AG09309 (cell line): Measurements from ENCODE around the gene PRKN.

Experiments
- DNase-seq: peaks from one replicate; pipeline ENCODE4 v3.0.0-alpha.2; 2010; ENCODE audit warnings: low read depth
- H3K4me3 ChIP-seq: 2 replicates; pipeline ENCODE4 v1.5.1; 2011; ENCODE audit warnings: mild to moderate bottlenecking, low read depth, low read length, moderate library complexity; ENCODE audit not compliant: control insufficient read depth
- TF ChIP-seq, protein P1 (sequence below): IDR thresholded peaks from 2 replicates; pipeline ENCODE4 v1.5.1; 2011; ENCODE audit warnings: mild to moderate bottlenecking, low read depth, low read length, inconsistent platforms; ENCODE audit not compliant: insufficient read depth, control insufficient read depth; ENCODE audit errors: missing control alignments

Gene PRKN

DNA sequence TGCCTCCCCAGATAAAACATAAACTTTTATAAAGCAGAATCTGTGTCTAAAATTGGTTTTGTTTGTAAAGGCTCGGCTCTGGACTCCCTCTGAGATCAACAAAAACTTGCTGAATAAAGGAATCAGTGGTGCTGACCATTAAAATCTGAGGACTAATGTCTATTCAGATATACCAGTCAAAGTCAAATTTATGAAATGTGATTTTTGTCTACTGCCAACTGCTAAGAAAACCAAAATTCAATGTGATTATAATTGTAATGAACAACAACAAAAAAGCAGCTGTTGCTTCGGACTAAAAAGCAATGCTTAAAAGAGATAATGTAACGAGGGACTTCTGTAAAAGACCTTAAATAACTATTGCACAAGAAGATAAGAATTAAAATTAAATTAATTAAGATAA lies 26.6 kb downstream of the PRKN start:
- no peak for DNase-seq
- TF ChIP-seq, protein P1, sequence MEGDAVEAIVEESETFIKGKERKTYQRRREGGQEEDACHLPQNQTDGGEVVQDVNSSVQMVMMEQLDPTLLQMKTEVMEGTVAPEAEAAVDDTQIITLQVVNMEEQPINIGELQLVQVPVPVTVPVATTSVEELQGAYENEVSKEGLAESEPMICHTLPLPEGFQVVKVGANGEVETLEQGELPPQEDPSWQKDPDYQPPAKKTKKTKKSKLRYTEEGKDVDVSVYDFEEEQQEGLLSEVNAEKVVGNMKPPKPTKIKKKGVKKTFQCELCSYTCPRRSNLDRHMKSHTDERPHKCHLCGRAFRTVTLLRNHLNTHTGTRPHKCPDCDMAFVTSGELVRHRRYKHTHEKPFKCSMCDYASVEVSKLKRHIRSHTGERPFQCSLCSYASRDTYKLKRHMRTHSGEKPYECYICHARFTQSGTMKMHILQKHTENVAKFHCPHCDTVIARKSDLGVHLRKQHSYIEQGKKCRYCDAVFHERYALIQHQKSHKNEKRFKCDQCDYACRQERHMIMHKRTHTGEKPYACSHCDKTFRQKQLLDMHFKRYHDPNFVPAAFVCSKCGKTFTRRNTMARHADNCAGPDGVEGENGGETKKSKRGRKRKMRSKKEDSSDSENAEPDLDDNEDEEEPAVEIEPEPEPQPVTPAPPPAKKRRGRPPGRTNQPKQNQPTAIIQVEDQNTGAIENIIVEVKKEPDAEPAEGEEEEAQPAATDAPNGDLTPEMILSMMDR = no peak
- no peak overlapping the region for H3K4me3 ChIP-seq

DNA sequence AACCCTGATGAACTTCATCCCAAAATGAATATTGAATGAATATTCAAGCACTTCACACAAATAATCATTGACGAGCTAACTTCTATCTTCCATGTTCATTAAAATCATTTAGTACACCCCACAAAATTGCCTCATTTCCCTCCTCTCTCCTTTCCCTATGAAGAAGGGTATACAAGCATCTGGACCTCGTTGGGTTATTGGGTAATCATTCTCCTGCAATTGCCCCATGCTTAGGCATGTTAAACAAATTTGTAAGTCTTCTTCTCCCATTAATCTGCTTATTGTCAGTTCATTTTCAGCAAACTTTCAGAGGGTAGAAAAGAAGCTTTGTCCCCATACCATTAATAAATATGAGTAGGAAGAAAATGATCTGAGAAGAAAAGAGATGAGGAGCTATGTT lies 27.6 kb downstream of the PRKN start:
- no peak for DNase-seq
- TF ChIP-seq, protein P1 = no peak
- no peak overlapping the region for H3K4me3 ChIP-seq

DNA sequence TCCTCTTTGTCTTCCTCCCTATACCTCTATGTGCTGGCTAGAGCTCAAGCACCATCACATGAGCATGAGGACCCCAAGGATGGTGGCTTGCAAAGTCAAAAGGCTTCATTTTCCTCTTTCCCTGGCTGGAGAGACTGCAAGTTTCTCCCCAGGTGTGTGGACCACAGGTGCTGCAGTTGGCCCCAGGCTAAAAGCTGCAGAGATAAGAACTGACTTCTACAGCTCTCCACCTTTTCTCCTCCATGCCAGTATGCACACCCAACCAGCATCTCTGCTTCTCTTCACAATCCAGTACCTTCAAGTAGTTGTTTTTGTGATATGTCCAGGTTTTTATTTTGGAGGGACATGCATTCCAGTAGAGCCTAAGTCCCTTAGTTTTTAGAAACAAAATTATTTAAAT lies 29.1 kb downstream of the PRKN start:
- DNase-seq = no peak
- H3K4me3 ChIP-seq = no peak overlapping the region
- TF ChIP-seq, protein P1 = no peak

DNA sequence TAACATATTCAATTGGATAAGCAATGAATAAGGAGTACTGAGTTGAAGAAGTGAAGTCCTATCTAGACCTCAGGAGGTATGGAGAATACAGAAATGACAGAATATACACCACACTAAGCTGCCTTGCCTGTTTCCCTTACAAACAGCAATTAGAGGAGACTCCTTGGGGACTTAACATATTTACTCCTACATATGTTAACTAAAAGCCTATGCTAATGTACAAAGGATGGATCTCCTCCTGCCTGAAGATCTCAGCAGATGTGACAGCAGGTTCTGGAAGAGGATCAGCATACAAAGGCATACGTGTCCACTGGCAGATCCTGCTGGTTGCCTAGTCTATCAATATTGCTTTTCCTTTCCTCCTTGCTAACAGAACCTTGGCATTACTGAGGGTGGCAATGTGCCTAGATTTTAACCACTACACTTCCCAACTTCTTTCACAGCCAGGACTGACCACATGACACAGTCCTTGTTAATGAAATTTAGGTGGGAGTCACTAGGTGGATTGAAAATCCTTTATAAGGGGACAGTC lies 29.6 kb downstream of the PRKN start:
- TF ChIP-seq, protein P1 = no peak
- DNase-seq = no peak

DNA sequence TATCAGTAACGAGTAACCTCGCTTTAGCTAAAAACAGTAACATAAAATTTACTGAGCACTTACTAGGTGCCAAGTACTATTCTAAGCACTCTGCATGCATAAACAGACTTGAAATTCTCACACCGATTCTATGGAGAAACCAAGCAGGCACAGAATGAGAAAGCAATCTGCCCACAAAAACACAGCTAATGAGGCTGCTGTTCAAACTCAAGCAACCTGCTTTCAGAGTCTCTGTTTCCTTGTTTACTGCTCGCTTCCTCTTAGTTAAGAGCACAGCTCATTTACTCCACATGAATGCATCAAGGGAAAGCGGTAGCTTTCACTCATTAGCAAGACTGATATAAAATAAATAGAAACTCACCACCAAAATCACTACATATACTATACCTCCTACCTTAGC lies 37.4 kb downstream of the PRKN start:
- TF ChIP-seq, protein P1 = no peak
- H3K4me3 ChIP-seq = no peak overlapping the region
- DNase-seq = no peak

More for the DNA sequence above, 29.6 kb downstream of the PRKN start:
- H3K4me3 ChIP-seq = no peak overlapping the region

DNA sequence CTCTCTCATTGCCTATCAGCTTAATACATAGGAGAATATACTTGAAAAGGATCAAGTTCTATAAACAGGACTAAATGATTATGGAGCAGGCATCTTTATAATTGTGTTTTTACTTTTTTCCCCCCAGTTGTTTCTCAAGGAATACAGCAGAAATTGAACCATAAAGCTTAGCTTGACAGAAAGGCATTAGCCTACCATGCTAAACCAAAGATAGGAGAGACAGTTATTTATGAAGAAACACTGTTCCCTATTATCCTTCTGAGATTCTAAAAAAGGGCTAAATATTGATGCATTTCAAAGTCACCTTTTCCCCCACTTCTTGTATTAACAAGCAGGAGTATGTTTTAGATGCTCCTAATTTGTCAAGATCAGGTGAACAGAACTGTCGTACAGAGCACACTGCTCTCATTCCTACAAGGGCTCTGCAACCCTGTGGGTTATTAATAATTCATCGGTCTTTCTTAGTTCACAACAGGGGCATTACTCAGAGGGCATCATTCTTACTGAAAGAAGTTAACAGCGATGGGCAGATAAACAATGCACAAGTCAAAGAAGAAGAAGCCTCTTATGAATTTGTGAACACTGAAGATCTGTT lies 38.7 kb downstream of the PRKN start:
- DNase-seq = no peak
- TF ChIP-seq, protein P1 = no peak
- no peak overlapping the region for H3K4me3 ChIP-seq
